ENCODE results near the gene CALML5.

Gene CALML5

GRCh38 chr10:5502061-5502521, 2.7 kb upstream of the CALML5 start:
- no peak for DNase-seq (ENCODE audit: low spot score)

DNA sequence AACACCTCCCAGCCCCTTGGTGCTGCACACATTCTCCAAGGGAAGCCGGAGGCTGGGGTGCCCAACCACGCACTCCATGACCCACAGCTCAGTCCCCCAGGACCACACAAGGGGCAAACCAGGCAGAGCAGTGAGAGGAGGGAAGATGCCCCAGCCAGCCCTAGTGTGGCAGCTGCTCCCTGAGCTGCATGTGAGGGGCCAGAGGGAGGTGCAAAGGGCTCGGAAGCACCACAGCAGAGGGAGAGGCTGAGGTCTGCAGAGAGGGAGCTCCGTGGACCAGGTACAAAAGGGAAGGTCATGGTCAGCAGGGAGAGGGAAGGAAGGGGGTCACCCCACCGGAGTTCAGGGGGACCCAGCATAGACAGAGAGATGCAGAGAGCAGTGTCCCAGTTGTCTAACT, 1.5 kb upstream of the CALML5 start:
- no peak for FAIRE-seq

More at GRCh38 chr10:5502061-5502521, 2.7 kb upstream of the CALML5 start:
- no peak for FAIRE-seq

GRCh38 chr10:5500162-5500670, 846 bp upstream of the CALML5 start:
- DNase-seq (ENCODE audit: low spot score) (no peak), FAIRE-seq (no peak)

More for the DNA sequence above, 1.5 kb upstream of the CALML5 start:
- no peak for DNase-seq (ENCODE audit: low spot score)

DNA sequence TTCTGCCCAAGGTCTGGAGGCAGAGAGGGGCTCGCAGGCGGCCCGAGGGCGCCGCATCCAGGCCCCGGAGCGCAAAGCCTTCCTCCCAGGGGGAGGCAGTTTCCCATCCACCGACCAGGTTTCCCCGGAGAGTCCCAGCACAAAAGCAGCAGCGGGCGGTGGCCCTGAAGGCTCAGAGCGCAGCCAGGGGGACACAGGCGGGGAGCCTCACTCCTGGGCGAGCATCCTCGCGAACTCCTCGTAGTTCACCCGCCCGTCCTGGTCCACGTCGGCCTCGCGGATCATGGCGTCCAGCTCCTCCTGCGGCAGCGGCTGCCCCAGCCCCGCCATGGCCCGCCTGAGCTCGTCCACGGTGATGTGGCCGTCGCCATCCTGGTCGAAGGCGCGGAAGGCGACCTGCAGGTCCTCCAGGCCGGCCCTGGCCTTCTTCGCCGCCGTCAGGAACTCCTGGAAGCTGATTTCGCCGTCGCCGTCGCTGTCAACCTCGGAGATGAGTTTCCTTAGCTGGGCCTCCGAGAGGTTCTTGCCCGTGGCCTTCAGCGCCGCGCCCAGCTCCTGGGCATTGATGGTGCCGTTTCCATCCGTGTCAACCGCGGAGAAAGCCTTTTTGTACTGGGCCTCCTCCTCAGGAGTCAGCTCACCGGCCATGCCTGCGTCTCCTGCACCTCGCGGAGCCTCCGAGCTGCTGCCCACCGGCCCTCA, 428 bp downstream of the CALML5 start:
- DNase-seq (ENCODE audit: low spot score) (no peak), FAIRE-seq (no peak)

DNA sequence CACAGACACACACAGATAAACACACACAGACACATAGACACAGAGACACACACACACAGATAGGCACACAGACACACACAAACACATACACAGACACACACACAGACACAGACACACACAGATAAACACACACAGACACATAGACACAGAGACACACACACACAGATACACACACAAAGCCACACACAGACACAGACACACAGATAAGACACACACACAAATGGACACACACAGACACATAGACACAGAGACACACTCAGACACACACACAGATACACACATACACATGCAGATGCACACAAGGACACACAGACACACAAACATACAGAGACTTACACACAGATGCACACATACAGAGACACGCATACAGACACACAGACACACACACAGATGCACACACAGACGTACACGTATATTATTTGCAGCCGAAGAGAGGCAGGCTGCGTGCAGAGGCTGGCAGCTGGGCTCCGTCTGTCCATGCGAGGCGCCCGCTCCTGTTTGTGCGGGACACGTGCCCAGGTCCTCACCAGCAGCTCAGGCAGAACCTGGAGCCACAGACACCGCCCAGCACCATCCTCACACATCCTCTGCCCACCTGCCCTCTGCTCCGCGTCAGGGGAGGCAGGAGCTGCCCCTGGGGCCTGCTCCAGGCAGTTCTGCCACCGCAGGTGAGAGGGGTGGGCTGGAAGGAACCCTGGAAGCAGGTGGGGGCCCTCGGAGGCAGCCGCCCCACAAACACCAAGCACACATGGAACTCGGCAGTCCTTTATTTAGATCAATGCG, 1.2 kb downstream of the CALML5 start:
- no peak for FAIRE-seq
- DNase-seq (ENCODE audit: low spot score), result no peak

DNA sequence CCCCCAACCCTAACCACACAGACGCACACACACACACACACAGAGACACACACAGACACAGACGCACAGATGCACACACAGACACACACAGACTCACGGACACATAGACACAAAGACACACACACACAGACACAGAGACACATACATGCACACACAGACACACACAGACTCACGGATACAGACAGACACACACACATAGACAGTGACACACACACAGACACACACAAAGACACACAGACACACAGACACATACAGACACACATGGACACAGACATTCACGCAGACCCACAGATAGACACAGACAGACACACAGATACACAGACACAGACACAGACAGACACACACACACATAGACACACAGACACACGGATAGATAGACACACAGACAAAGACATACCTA, 2.1 kb downstream of the CALML5 start:
- DNase-seq (ENCODE audit: low spot score), result no peak
- FAIRE-seq, result no peak

GRCh38 chr10:5496261-5497250, 2.8 kb downstream of the CALML5 start:
- DNase-seq (ENCODE audit: low spot score), result no peak
- no peak for FAIRE-seq

DNA sequence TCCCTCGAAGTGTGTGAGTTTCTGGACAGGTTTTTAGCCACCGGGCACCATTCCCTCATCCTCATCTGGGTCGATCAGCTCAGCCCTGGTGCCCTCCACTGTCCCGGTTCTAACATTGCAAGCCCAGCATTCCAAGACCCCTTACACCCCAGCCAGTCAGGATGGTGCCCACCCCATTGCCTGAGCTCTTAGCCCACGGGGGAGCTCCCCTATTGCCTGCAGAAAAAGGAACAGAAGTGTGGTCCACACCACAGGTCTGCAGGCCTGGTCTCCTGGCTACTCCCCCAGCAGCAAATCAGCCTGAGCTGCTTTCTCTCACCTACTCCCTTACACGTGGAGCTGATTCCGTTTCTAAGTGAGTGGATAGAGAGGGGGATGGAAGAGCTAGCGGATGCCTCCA, 4.8 kb downstream of the CALML5 start:
- DNase-seq (ENCODE audit: low spot score) (no peak), FAIRE-seq (no peak)

DNA sequence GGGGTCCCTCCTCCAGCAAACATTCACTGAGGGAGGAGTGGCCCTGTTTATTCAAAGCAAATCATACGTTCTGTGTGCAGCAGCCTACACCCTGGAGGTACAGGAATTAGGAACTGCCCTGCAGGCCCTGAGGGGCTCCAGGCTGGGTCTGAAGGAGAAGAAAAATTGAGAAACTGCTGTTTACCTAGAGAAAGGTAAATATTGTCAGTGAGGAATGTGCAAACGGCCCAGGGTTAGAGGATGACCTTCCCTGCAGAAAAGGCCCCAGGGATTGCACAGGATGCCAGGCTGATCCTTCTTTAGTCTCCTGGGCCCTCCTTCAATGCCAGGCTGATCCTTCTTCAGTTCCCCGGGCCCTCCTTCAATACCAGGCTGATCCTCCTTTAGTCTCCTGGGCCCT, 5.7 kb downstream of the CALML5 start:
- no peak for FAIRE-seq
- no peak for DNase-seq (ENCODE audit: low spot score)

DNA sequence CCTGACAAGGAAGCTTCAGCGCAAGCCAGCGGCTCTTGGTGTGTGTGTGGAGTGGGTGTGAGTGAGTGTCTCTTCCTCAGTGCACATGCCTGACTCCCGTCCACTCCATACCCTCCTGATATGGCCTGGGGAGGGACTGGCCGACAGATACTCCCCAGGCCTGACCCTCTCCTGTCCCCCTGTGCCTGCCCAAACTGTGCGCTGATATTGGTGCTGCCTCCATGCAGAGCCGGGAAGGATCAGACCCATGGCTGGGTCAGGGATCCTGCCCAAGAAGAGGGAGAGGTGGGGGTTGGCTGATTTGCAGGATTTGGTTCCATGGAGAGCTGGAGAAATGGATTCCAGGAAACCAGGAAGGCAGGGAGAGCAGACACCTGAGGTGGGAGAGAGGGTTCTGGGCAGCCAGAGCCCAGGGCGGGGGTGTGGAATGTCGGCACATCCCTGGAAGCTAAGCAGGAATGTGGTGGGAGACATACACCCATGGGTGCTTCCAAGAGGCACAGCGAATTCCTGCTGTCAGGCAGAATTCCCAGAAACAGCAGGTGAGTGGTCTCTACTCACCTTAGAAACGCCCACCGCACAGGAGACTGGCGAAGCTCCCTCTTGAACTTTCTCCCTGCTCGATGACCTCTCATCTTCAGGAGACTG, 6.3 kb downstream of the CALML5 start:
- DNase-seq (ENCODE audit: low spot score), result no peak
- no peak for FAIRE-seq

GRCh38 chr10:5492322-5492855, 7.0 kb downstream of the CALML5 start:
- DNase-seq (ENCODE audit: low spot score) (no peak), FAIRE-seq (no peak)

- FAIRE-seq, result no peak
These were observed 7.9 kb downstream of the CALML5 start for GRCh38 chr10:5491477-5491876.

GRCh38 chr10:5490698-5491464, 8.5 kb downstream of the CALML5 start:
- FAIRE-seq (no peak), DNase-seq (ENCODE audit: low spot score) (no peak)

More at GRCh38 chr10:5491477-5491876, 7.9 kb downstream of the CALML5 start:
- DNase-seq (ENCODE audit: low spot score), result no peak

GRCh38 chr10:5490032-5490431, 9.3 kb downstream of the CALML5 start:
- DNase-seq (ENCODE audit: low spot score) (no peak), FAIRE-seq (no peak)

DNA sequence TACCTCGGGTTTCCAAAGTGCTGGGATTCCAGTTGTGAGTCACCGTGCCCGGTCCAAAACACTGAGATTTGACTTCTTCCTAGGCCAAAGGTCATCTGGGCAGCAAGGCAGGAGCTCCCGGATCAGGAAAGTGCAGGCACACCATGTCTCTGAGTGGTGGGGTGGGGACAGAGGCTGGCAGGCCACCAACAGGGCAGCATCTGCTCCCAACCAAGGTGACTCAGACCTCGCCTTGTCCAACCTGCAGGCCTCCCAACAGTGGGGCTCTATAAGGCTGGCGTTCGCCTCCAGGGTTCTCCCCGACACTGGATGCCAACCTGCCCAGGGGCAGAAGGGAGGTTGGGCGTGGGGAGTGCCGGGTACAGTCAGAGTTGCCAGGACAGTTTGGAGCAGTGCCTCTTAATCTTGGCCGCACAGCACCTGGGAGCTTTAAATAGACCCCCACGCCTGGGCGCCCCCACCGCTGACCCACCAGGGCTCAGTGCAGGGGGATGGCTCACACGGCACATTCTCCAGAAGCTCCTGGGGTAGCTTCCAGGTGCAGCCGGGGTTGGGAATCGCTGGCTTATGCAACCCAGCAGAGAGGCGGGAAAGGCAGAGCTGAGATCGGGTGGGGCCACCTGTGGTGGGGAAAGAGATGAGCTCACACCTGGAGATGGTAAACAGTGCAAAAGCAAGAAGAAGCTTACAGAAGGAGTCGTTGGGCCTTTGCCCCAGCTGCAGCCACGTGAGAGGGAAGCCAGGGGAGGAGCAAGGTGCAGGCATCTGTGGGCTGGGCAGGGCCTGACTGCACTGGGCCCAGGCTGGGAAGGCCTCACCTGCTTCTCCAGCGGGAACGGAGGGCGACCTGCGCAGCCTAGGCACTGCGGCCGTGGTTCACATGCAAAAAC, 10.9 kb downstream of the CALML5 start:
- DNase-seq (ENCODE audit: low spot score), result no peak
- no peak for FAIRE-seq

GRCh38 chr10:5486853-5487235, 12.5 kb downstream of the CALML5 start:
- no peak for FAIRE-seq
- no peak for DNase-seq (ENCODE audit: low spot score)

DNA sequence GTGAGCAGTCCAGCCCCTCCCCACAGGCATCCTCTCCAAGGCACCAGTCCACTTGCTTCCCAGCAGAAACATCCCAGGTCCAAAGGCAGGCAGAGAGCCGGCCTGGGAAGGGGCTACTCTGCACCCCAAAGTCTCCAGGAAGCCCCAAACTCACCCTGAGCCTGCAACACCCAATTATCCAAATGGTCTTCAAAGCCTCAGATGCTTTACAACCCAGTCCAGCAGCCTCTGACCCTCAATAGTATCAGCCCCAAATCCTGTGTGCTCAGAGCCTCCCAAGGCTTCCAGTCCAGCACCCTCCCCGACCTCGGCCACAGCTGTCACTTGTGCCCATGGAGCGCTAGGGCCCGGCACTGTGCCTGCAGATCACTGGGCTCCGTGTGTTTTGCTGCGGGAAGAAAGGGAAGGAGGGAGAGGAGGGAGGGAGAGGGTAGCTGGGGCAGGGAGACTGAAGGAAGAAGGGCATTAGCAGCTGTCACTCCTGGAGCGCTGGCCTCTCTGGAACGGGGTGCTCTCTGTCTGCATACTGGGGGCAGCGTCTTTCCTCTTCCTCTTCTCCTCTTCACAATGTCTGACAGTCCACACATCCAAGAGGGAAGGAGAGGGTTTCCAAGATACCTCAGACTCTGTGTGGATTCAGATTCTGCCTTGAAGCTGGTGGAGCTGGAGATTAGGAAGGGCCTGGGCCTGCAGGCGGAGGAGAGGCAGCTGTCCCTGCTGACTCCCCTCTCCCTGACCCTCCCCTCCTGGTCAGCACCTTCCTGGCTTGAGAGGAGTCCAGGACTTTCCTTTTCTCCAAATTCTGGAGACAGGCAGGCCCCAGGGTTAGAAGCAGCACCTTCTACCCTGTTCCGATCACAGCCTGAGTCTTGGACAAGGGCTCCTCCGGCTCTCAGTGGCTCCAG, 13.2 kb downstream of the CALML5 start:
- DNase-seq (ENCODE audit: low spot score) (no peak), FAIRE-seq (no peak)

- FAIRE-seq (no peak), DNase-seq (ENCODE audit: low spot score) (no peak)
These were observed 14.1 kb downstream of the CALML5 start for GRCh38 chr10:5485290-5485689.

Data from RCC 7860 (cell line).